Gastroesophageal sphincter (tissue), 4 donors: Measurements from ENCODE around the gene OTUD5. TPM values are rescaled to one million over a fixed set of nuclear protein-coding genes. Genes with fewer than 3 reads are reported as not detected.

Source experiments
- ATAC-seq: fragments of 150-250 bp; one replicate; pipeline ENCODE4 v1.9.1; 2016; ENCODE audit warnings: mild to moderate bottlenecking, moderate library complexity
- H3K27ac ChIP-seq, 4 donors: fragments of 200-600 bp; sonication (generic) in 3 of 4; 1 replicate in 3 of 4; 2 replicates in 1 of 4; pipeline ENCODE4 v1.5.1; 2016 to 2019
- H3K27me3 ChIP-seq: fragments of 200-600 bp; sonication (generic); one replicate; pipeline ENCODE4 v1.5.1; 2019
- H3K36me3 ChIP-seq, 2 donors: fragments of 200-600 bp; sonication (generic); one replicate each; pipeline ENCODE4 v1.5.1; 2019; ENCODE audit warnings: control low read depth in 1 of 2
- H3K4me1 ChIP-seq, 3 donors: fragments of 200-600 bp; sonication (generic); 1 replicate in 2 of 3; 2 replicates in 1 of 3; pipeline ENCODE4 v1.5.1; 2016 to 2019; ENCODE audit warnings: control low read depth in 2 of 3
- H3K4me3 ChIP-seq, 2 donors: fragments of 200-600 bp; sonication (generic); one replicate each; pipeline ENCODE4 v1.5.1; 2019; ENCODE audit warnings: mild to moderate bottlenecking in 1 of 2, moderate library complexity in 1 of 2
- H3K9me3 ChIP-seq, 3 donors: fragments of 200-600 bp; sonication (generic); one replicate each; pipeline ENCODE4 v1.5.1; 2017 to 2019; ENCODE audit warnings: control low read depth in 2 of 3
- CTCF ChIP-seq, 4 experiments: fragments of 200-600 bp in 2 of 4; fragments of 450-650 bp in 2 of 4; sonication (generic) in 1 of 4; IDR thresholded peaks; one replicate each; pipeline ENCODE4 v1.5.1; 2017 to 2019; ENCODE audit warnings: antibody characterized with exemption in 4 of 4, mild to moderate bottlenecking in 2 of 4, moderate library complexity in 2 of 4
- EP300 ChIP-seq: sonication (generic); formaldehyde crosslinking; IDR thresholded peaks from one replicate; pipeline ENCODE4 v1.6.1; 2017; ENCODE audit warnings: antibody characterized with exemption, mild to moderate bottlenecking
- POLR2A ChIP-seq, 2 donors: fragments of 450-650 bp; IDR thresholded peaks; one replicate each; pipeline ENCODE4 v1.6.1; 2017; ENCODE audit warnings: antibody characterized with exemption in 2 of 2, mild to moderate bottlenecking in 2 of 2, moderate library complexity in 1 of 2
- POLR2AphosphoS5 ChIP-seq: sonication (generic); formaldehyde crosslinking; IDR thresholded peaks from one replicate; pipeline ENCODE4 v1.6.1; 2017; ENCODE audit warnings: antibody characterized with exemption
- WGBS, 2 donors: methylation state at CpG; one replicate each; pipeline ENCODE4 v1.1.5; 2018; ENCODE audit warnings: low coverage in 1 of 2; 5-methylcytosine and 5-hydroxymethylcytosine counted together
- total RNA-seq, 4 donors: library from RNA; depleted of rRNA; stranded (reverse); fragments of >200 nt; gene quantifications; one replicate each; pipeline ENCODE4 v1.1.0, GENCODE V29; 2016

The OTUD5 gene
- total RNA-seq, 4 donors from 2014 or later = 36.8 to 54.3 (median 47.7) TPM

GRCh38 chrX:48918301-48918642 lies 39.1 kb downstream of the OTUD5 start:
- Histone ChIP-seq H3K4me1 (peaks cover 0 to 30% (median 7%) of the 10 kb centered on the region in 3 donors), H3K27me3 (no peaks in the 10 kb centered on the region), H3K27ac (peak overlapping the region; percentile 79 to 88 (median 86)), H3K4me3 (peak overlapping the region; percentile 64), H3K9me3 (no peaks in the 10 kb centered on the region), H3K36me3 (peaks cover 0 to 33% of the 10 kb centered on the region in 2 donors)
- TF ChIP-seq POLR2AphosphoS5 (no peak), CTCF (IDR thresholded peaks at IDR 0.05) (no peak), EP300 (no peak), POLR2A (IDR thresholded peaks at IDR 0.05) (no peak)
- no CpG with 5 or more reads among the region's 23 CpGs for WGBS, 2 donors
- ATAC-seq = no peak

GRCh38 chrX:48917139-48918001 lies 40.0 kb downstream of the OTUD5 start:
- Histone ChIP-seq H3K9me3 (no peaks in the 10 kb centered on the region), H3K4me1 (peaks cover 0 to 34% (median 7%) of the 10 kb centered on the region in 3 donors), H3K27me3 (no peaks in the 10 kb centered on the region), H3K4me3 (peak overlapping the region in 1 of 2 donors; percentile 64), H3K27ac (peak overlapping the region; percentile 56 to 88 (median 86)), H3K36me3 (peaks cover 0 to 24% of the 10 kb centered on the region in 2 donors)
- 42 to 95% methylated on average over 3 to 18 of the region's 27 CpGs for WGBS, 2 donors
- peak; percentile 74 for ATAC-seq
- TF ChIP-seq POLR2A (IDR thresholded peaks at IDR 0.05) (no peak), CTCF (IDR thresholded peaks at IDR 0.05) (peak; percentile 89 to 93 (median 91)), EP300 (no peak)

GRCh38 chrX:48914593-48915493 lies 42.6 kb downstream of the OTUD5 start:
- no peak overlapping the region for H3K4me3 ChIP-seq
- peaks cover 0 to 46% (median 7%) of the 10 kb centered on the region in 3 donors for H3K4me1 ChIP-seq
- no peaks in the 10 kb centered on the region for H3K9me3 ChIP-seq
- ATAC-seq = no peak
- peaks cover 0 to 19% of the 10 kb centered on the region in 2 donors for H3K36me3 ChIP-seq
- TF ChIP-seq EP300 (no peak), CTCF (IDR thresholded peaks at IDR 0.05) (no peak), POLR2A (IDR thresholded peaks at IDR 0.05) (no peak), POLR2AphosphoS5 (no peak)
- no peak overlapping the region for H3K27ac ChIP-seq
- 100% methylated on average over 1 to 4 of the region's 13 CpGs for WGBS, 2 donors
- no peaks in the 10 kb centered on the region for H3K27me3 ChIP-seq

- no peak overlapping the region for H3K4me3 ChIP-seq
- no peak for ATAC-seq
- H3K27ac ChIP-seq = no peak overlapping the region
- H3K4me1 ChIP-seq = peaks cover 0 to 40% (median 7%) of the 10 kb centered on the region in 3 donors
- H3K36me3 ChIP-seq = peaks cover 0 to 24% of the 10 kb centered on the region in 2 donors
- TF ChIP-seq CTCF (IDR thresholded peaks at IDR 0.05) = no peak
- no peaks in the 10 kb centered on the region for H3K27me3 ChIP-seq
- 80% methylated on average over 1 of the region's 5 CpGs; no CpG with 5 or more reads in 1 of the 2 donors for WGBS, 2 donors
- no peaks in the 10 kb centered on the region for H3K9me3 ChIP-seq
Observed at GRCh38 chrX:48913605-48914366, 43.6 kb downstream of the OTUD5 start.
